GM13976 (cell line): Measurements from ENCODE around the gene DEPDC1B.
"Not testable (repeated sequence)": the region's sequence is repeated elsewhere in the genome, so short reads cannot be mapped to it uniquely, and the experiment has no call there.

Source experiments
- DNase-seq: peaks from one replicate; pipeline ENCODE4 v3.0.0; 2012; ENCODE audit warnings: low spot score
- in situ Hi-C: fragments of 300-500 bp; cut with MboI; formaldehyde crosslinking; loops from one replicate; pipeline ENCODE4 v1.12.0; 2022; ENCODE audit warnings: low sequenced_read_pairs, mixed read lengths, inconsistent platforms; ENCODE audit not compliant: unreplicated experiment
- TF ChIP-seq, protein P1 (sequence below): IDR thresholded peaks from 2 replicates; pipeline ENCODE4 v1.5.1; 2012; ENCODE audit warnings: borderline replicate concordance, mild to moderate bottlenecking; ENCODE audit not compliant: insufficient read depth; ENCODE audit errors: extremely low read depth, missing control alignments, control extremely low read depth

Gene DEPDC1B

DNA sequence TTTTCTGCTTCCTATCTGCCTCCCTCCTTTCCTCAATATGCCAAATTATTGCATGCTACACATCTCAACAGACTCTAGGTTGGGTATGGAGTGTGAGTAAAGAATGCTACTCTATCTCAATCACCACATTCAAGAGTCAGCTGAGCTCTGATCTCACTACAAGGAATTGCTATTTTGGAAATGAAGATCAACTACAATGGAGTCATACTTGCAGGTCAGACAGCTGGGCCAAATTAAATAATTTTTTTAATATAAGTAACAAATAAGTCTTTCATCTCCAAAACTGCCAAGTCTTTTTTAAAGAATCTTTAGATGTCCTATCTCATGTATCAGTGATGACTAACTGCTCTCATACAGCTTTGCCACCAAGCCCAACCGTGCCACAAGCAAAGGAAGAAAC is 64.0 kb downstream of the DEPDC1B start:
- DNase-seq = no peak
- TF ChIP-seq, protein P1, sequence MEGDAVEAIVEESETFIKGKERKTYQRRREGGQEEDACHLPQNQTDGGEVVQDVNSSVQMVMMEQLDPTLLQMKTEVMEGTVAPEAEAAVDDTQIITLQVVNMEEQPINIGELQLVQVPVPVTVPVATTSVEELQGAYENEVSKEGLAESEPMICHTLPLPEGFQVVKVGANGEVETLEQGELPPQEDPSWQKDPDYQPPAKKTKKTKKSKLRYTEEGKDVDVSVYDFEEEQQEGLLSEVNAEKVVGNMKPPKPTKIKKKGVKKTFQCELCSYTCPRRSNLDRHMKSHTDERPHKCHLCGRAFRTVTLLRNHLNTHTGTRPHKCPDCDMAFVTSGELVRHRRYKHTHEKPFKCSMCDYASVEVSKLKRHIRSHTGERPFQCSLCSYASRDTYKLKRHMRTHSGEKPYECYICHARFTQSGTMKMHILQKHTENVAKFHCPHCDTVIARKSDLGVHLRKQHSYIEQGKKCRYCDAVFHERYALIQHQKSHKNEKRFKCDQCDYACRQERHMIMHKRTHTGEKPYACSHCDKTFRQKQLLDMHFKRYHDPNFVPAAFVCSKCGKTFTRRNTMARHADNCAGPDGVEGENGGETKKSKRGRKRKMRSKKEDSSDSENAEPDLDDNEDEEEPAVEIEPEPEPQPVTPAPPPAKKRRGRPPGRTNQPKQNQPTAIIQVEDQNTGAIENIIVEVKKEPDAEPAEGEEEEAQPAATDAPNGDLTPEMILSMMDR = no peak
- in situ Hi-C loops = no loop called here

DNA sequence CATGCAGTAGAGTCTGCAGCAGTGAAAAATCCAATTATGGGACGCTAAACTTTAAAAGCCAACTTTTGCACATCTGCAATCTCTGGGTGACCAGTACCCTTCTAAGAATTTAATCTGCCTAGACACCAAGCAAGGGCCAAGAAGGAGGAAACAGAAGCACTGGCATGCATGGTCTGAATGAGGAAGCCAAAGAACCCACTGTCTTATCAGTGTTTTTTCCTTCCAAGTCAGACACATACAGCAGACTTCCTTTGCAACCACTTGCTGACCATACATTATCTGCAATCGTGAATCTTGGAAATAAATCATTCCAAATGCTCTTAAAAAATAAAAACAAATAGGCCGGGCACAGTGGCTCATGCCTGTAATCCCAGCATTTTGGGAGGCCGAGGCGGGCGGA is 65.9 kb downstream of the DEPDC1B start:
- no peak for DNase-seq
- in situ Hi-C loops = no loop called here
- TF ChIP-seq, protein P1 = no peak

DNA sequence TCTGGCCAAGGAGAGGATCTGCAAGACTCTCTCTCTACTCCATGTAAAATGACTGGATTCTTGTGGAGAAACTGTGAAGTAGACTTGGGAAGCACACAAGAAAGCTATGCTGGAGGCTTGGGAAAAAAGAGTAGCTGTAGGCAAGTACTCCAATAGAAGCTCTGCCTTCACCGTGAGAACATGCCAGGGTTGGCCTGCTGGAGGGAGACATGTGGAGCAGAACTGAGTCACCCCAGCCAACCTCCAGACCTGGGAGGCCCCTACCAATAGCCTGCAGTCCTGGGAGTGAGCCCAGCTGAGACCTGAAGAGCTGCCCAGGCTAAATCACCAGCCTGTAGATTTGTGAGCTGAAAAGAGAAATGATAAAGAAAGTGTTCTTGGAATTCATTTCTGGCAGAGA is 66.6 kb downstream of the DEPDC1B start:
- in situ Hi-C loops = no loop called here
- DNase-seq = no peak
- TF ChIP-seq, protein P1 = no peak

DNA sequence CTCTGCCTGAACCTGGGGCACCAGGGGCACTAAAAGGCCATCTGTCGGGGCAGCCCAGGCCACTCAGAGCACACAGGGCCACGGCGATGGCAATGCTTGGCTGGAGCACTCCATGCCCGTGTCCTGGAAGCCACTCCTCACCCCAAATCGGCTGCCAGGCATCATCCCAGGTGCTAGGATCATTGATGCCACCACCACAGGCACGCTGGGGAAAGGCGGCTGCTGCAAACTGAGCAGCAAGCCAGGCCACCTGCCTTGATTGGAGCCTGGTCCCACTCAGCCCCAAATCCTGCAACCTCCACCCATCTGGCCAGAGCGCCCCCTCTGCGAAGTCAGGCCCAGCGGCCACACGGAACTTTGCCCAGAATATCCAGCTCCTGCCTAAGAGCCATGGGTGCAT is 67.8 kb downstream of the DEPDC1B start:
- in situ Hi-C loops = no loop called here

DNA sequence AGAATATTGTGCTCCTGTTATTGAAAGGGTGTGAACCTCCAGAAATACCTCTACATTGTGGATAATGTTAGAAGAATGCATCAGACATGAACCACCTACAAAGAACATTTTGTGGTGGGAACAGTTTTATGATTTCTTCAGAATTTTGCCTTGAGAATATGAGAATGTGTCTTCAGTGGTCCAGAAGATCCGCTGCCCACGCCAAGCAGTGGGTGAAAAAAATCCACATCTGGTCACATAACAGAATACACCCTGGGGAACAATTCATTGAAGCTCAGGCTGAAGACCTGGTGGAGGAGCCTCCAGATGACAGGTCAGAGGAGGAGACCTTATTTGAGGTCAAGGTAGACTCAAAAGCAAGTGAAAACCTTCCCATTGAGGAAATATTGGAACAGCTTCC is 69.1 kb downstream of the DEPDC1B start:
- in situ Hi-C loops = no loop called here
- TF ChIP-seq, protein P1 = no peak
- no peak for DNase-seq

More for the DNA sequence above, 67.8 kb downstream of the DEPDC1B start:
- no peak for DNase-seq
- TF ChIP-seq, protein P1 = no peak

DNA sequence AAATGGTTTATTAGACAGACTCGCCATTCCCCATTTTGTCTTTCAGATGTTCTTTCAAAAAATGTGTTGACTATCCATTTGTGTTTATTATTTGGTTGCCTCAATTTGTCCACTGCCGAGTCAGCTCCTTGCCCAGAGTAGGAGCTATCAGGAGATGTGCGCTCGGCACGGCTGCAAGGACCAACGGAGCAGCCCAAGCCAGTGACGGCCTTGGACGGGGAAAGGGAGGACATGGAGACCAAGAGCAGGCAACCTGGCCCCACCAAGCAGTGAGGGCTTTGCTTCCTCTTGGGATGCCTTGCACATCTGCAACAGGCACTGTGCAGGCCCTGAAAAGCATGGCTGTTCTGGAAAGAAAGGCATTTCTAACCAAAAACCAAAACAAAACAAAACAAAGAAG is 69.8 kb downstream of the DEPDC1B start:
- DNase-seq = no peak
- in situ Hi-C loops = no loop called here
- TF ChIP-seq, protein P1 = no peak

DNA sequence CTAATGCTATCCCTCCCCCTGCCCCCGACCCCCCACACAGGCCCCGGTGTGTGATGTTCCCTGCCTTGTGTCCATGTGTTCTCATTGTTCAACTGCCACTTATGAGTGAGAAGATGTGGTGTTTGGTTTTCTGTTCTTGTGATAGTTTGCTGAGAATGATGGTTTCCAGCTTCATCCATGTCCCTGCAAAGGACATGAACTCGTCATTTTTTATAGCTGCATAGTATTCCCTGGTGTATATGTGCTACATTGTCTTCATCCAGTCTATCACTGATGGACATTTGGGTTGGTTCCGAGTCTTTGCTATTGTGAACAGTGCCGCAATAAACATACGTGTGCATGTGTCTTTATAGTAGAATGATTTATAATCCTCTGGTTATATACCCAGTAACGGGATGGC is 75.1 kb downstream of the DEPDC1B start:
- DNase-seq, in situ Hi-C loops: not testable (repeated sequence)

DNA sequence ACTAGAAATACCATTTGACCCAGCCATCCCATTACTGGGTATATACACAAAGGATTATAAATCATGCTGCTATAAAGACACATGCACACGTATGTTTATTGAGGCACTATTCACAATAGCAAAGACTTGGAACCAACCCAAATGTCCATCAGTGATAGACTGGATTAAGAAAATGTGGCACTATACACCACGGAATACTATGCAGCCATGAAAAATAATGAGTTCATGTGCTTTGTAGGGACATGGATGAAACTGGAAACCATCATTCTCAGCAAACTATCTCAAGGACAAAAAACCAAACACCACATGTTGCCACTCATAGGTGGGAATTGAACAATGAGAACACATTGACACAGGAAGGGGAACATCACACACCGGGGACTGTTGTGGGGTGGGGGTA is 79.2 kb downstream of the DEPDC1B start:
- DNase-seq, in situ Hi-C loops: not testable (repeated sequence)
